BE2C (cell line): ENCODE results near the gene GRK2.
"Not testable (repeated sequence)": the region's sequence is repeated elsewhere in the genome, so short reads cannot be mapped to it uniquely, and the experiment has no call there.

Source experiments
- DNase-seq: peaks from one replicate; pipeline ENCODE4 v3.0.0-alpha.2; 2020
- H3K27me3 ChIP-seq: fragments of 250-450 bp; sonication (Bioruptor Pico); 2 replicates; pipeline ENCODE4 v1.5.1; 2020; ENCODE audit warnings: mild to moderate bottlenecking
- H3K36me3 ChIP-seq: fragments of 250-450 bp; sonication (Bioruptor Pico); 2 replicates; pipeline ENCODE4 v1.5.1; 2020; ENCODE audit warnings: mild to moderate bottlenecking
- H3K4me1 ChIP-seq: fragments of 250-450 bp; sonication (Bioruptor Pico); 2 replicates; pipeline ENCODE4 v1.5.1; 2020
- H3K4me3 ChIP-seq: 2 replicates; pipeline ENCODE4 v1.5.1; 2011; ENCODE audit warnings: low read depth, low read length
- H3K9me3 ChIP-seq: fragments of 250-450 bp; sonication (Bioruptor Pico); 2 replicates; pipeline ENCODE4 v1.5.1; 2020
- TF ChIP-seq, protein P1 (sequence below): IDR thresholded peaks from 2 replicates; pipeline ENCODE4 v1.5.1; 2012; ENCODE audit warnings: mild to moderate bottlenecking, low read depth, low read length

GRK2 gene

DNA sequence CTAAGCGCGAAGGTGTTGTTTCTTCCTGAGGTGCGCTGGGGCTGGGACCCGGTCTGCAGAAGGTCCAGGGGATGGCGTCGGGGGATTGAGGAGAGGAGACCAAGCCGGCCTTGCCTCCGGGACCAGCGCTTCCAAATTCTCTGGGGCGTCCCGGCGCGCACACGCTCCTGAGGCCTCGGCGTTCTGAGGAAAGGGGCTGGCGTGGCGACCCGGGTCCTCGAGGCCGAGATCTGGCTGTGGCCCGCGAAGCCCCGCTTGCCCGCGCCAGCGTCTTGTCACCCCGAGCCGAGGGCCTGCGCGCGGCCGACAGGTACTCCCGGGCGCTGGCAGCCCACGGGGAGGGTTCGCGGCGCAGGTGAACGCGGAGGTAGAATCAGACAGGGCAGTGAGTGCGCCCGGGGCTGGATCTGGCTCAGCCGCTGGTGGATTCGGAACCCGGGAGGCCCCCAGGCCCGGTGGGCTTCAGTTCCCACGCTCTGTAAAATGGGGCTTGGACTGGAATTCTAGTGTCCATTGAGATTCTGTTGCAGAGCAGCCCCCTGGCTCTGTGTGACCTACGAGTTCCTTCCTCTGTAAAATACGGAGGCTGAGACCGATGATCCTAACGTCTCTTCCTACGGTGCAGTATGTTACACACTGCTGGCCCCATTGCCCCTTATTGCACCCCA lies 51.7 kb downstream of the GRK2 start:
- no peaks in the 10 kb centered on the region for H3K36me3 ChIP-seq
- TF ChIP-seq, protein P1, sequence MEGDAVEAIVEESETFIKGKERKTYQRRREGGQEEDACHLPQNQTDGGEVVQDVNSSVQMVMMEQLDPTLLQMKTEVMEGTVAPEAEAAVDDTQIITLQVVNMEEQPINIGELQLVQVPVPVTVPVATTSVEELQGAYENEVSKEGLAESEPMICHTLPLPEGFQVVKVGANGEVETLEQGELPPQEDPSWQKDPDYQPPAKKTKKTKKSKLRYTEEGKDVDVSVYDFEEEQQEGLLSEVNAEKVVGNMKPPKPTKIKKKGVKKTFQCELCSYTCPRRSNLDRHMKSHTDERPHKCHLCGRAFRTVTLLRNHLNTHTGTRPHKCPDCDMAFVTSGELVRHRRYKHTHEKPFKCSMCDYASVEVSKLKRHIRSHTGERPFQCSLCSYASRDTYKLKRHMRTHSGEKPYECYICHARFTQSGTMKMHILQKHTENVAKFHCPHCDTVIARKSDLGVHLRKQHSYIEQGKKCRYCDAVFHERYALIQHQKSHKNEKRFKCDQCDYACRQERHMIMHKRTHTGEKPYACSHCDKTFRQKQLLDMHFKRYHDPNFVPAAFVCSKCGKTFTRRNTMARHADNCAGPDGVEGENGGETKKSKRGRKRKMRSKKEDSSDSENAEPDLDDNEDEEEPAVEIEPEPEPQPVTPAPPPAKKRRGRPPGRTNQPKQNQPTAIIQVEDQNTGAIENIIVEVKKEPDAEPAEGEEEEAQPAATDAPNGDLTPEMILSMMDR: no peak
- H3K27me3 ChIP-seq: no peaks in the 10 kb centered on the region
- H3K4me3 ChIP-seq: peak overlapping the region; percentile 85
- no peaks in the 10 kb centered on the region for H3K4me1 ChIP-seq
- DNase-seq: no peak
- H3K9me3 ChIP-seq: no peaks in the 10 kb centered on the region

DNA sequence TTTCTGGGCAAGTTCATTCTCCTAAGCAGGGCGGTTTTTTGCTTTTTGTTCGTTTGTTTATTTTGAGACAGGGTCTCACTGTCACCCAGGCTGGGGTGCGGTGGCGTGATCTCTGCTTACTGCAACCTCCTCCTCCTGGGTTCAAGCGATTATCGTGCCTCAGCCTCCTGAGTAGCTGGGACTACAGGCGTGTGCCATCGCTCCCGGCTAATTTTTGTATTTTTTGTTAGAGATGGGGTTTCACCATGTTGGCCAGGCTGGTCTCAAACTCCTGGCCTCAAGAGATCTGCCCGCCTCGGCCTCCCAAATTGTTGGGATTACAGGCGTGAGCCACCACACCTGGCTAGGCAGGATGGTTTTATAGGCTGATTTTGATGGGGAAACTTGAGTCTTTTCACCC lies 52.6 kb downstream of the GRK2 start:
- H3K27me3 ChIP-seq, H3K36me3 ChIP-seq, H3K9me3 ChIP-seq, H3K4me1 ChIP-seq, DNase-seq: not testable (repeated sequence)
- H3K4me3 ChIP-seq: peak overlapping the region; percentile 85

GRCh38 chr11:67320011-67320410 lies 53.7 kb downstream of the GRK2 start:
- H3K4me3 ChIP-seq: no peak overlapping the region
- H3K36me3 ChIP-seq: no peaks in the 10 kb centered on the region
- no peaks in the 10 kb centered on the region for H3K27me3 ChIP-seq
- no peaks in the 10 kb centered on the region for H3K9me3 ChIP-seq
- DNase-seq: no peak
- no peaks in the 10 kb centered on the region for H3K4me1 ChIP-seq
- TF ChIP-seq, protein P1: no peak

- Histone ChIP-seq H3K4me1 (no peaks in the 10 kb centered on the region), H3K27me3 (no peaks in the 10 kb centered on the region), H3K36me3 (no peaks in the 10 kb centered on the region), H3K9me3 (no peaks in the 10 kb centered on the region), H3K4me3 (no peak overlapping the region)
- TF ChIP-seq, protein P1: no peak
- no peak for DNase-seq
Observed at GRCh38 chr11:67320691-67321090, 54.4 kb downstream of the GRK2 start.

- Histone ChIP-seq H3K4me3 (no peak overlapping the region), H3K9me3 (no peaks in the 10 kb centered on the region), H3K27me3 (no peaks in the 10 kb centered on the region), H3K36me3 (no peaks in the 10 kb centered on the region), H3K4me1 (no peaks in the 10 kb centered on the region)
- DNase-seq: no peak
- TF ChIP-seq, protein P1: no peak
Observed at GRCh38 chr11:67321313-67321871, 55.1 kb downstream of the GRK2 start.

- TF ChIP-seq, protein P1: no peak
- no peaks in the 10 kb centered on the region for H3K4me1 ChIP-seq
- H3K27me3 ChIP-seq: no peaks in the 10 kb centered on the region
- no peaks in the 10 kb centered on the region for H3K36me3 ChIP-seq
- no peaks in the 10 kb centered on the region for H3K9me3 ChIP-seq
- no peak overlapping the region for H3K4me3 ChIP-seq
- no peak for DNase-seq
Observed at GRCh38 chr11:67322049-67322448, 55.8 kb downstream of the GRK2 start.
